GM12892 (cell line): Measurements from ENCODE around the gene CLEC4E.
"Not testable (repeated sequence)": the region's sequence is repeated elsewhere in the genome, so short reads cannot be mapped to it uniquely, and the experiment has no call there.

Source experiments
- DNase-seq: peaks from one replicate; pipeline ENCODE4 v3.0.0; 2011; ENCODE audit not compliant: insufficient read length
- FAIRE-seq: peaks from 2 replicates; lab custom pipeline; 2011; peaks lifted over from hg19 to GRCh38; lab: Jason Lieb, UNC
- POLR2A ChIP-seq: IDR thresholded peaks from 2 replicates; pipeline ENCODE4 v1.6.1; 2011; ENCODE audit warnings: low read depth, low read length, control low read depth
- POLR2AphosphoS5 ChIP-seq: IDR thresholded peaks from 2 replicates; pipeline ENCODE4 v1.6.1; 2011; ENCODE audit warnings: low read depth, low read length, control low read depth
- TAF1 ChIP-seq: IDR thresholded peaks from 2 replicates; pipeline ENCODE4 v1.6.1; 2011; ENCODE audit warnings: low read depth, mild to moderate bottlenecking, control low read depth, low read length, borderline replicate concordance

The CLEC4E gene

GRCh38 chr12:8556531-8557097 lies 15.9 kb upstream of the CLEC4E start:
- DNase-seq (no peak), FAIRE-seq (peak; percentile 9)
- TF ChIP-seq POLR2AphosphoS5 (no peak), POLR2A (no peak), TAF1 (no peak)

DNA sequence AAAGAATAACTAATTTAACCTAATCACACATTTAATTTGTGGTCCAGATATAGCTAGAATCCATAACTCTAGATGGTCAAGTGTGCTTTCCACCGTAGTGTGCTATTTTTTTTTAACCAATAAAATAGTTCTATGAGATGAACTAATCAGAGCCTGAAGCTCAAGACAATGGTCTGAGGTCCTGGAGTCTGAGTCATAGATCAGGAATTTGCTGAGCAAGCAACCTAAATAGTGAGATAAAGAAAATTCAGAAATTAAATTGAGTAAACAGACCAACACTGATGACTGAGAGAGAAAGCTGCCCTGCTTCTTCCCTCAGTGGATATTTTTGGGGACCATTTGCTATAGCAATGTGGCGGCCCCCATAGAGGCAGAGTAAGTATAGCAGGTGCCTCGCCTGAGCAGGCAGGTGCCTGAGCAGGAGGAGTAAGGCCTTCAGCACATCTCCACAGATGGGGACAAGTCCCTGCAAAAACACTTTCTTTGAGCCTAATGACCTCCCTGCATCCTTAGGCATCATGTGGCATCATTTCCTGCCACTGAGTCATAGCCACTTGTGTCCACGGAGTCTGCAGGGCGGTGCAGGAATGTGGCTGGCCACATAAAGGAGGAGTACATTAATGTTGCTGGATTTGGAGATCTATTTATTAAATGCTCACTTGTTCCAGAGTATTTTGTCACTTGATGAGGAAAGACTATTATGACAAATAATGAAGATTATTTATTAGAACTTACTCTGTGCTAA lies 13.9 kb upstream of the CLEC4E start:
- TF ChIP-seq POLR2A (no peak), POLR2AphosphoS5 (no peak), TAF1 (no peak)
- FAIRE-seq (no peak), DNase-seq (no peak)

DNA sequence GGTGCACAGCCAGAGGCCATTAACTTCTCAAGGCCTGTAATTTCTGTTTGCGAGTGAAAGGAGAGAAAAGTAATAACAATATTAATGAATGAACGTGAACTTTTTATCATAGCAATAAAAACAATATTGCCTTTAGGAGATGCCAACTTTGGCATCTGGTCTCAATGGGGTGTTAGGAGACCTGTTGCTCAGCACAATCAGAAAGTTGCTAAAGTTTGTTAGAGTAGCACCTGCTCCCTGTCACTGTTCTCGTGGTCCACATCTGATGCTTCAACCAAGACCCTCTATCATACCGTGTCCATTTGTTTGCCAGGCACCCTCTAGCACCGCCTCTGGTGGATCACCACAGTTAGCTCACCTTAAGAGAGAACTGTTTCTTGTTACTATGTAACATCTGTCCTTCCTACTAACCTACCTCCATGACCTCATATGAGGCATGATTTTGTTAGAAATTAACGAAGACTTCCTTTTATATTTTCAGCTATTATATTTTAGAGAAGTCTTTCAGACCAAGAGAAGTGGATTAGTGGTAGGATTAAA lies 12.5 kb upstream of the CLEC4E start:
- FAIRE-seq, result peak; percentile 38

DNA sequence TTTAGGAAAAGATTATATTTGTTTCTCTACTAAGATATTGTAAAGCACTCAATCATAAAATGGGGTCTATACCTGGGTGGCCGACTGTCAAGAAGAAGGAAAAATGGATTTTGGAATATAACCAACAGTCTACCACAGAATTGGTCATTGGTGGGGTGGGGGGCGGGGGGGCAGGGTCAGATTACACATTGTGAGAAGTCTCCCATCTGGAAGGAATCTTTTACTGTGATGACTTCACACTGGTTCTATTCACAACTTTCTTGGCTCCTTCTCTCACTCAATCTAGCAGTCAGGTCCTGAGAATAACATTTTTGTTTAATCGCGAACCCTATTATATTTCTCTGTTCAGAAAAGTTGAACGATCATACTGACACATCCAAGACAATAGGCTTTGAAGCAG lies 8.7 kb upstream of the CLEC4E start:
- no peak for DNase-seq
- FAIRE-seq, result no peak
- TF ChIP-seq TAF1 (no peak), POLR2A (no peak), POLR2AphosphoS5 (no peak)

More for the DNA sequence above, 12.5 kb upstream of the CLEC4E start:
- TF ChIP-seq POLR2A, result no peak
- no peak for TF ChIP-seq TAF1
- no peak for TF ChIP-seq POLR2AphosphoS5
- DNase-seq, result no peak

- FAIRE-seq (no peak), DNase-seq (no peak)
- TF ChIP-seq TAF1 (no peak), POLR2A (no peak), POLR2AphosphoS5 (no peak)
Observed at GRCh38 chr12:8548192-8548591, 7.5 kb upstream of the CLEC4E start.

DNA sequence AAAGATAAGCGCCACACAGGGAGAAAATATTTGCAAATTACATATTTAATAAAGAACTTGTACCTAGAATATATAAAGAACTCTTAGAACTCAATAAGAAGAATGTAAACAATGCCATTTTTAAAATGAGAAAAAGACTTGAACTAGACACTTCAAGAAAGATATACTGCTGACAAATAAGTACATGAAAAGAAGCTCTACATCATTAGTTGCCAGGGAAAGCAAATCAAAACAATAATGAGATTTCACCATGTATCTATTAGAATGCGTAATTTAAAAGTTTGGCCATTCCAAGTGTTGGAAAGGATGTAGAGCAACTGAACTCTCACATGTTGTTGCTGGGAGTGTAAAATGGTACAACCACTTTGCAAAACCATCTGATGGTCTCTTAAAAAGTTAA lies 6.9 kb upstream of the CLEC4E start:
- no peak for FAIRE-seq
- TF ChIP-seq POLR2A (no peak), TAF1 (no peak)

DNA sequence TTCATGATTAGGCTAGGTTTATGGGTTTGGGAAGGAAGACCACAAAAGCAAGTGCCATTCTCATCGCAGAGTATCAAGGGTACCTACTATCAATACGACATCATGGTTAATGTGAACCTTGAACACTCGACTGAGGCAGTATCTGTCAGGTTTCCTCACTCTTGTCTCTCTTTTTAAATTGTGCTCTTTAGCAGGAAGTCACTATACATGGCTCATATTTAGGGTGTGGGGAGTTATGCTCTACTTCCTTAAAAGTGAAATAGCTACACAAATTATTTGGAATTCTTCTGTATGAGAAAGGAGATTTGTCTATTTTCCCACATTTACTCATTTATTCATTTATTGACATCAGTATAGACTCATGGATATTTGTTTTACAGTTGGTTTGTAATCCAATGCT lies 5.9 kb upstream of the CLEC4E start:
- no peak for FAIRE-seq
- no peak for DNase-seq
- TF ChIP-seq POLR2AphosphoS5, result no peak
- no peak for TF ChIP-seq TAF1
- no peak for TF ChIP-seq POLR2A

More for the DNA sequence above, 6.9 kb upstream of the CLEC4E start:
- no peak for DNase-seq

DNA sequence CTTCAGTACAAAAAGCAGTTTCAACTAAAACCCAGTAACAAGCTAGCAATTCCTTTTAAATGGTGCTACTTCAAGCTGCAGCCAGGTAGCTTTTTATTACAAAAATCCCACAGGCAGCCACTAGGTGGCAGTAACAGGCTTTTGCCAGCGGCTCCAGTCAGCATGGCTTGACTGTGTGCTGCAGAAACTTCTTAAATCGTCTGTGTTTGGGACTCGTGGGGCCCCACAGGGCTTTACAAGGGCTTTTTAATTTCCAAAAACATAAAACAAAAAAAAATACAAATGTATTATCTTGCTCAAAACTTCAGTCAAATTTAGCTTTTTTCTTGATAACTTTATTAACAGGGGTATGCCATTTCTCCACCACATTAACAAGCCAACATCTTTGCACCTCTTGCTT lies 3.6 kb upstream of the CLEC4E start:
- TF ChIP-seq TAF1 (no peak), POLR2AphosphoS5 (no peak)
- FAIRE-seq, result peak; percentile 90
- peak; percentile 41 for DNase-seq

DNA sequence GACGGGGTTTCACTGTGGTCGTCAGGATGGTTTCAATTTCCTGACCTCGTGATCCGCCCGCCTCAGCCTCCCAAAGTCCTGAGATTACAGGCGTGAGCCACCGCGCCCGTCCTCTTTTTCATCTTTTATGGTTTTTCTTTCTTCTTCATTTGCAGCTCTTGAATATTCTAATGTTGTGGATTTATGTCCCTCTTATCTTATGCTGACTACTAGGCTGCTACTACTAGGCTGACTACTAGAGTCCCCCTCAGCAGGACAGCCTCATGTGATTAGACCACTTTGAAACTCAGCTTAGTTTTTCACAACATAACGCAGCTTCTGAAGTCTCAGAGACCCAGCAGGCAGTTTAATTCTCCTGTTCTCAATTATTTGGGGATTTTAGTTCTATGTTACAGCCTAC lies 857 bp upstream of the CLEC4E start:
- TF ChIP-seq POLR2AphosphoS5, result no peak
- no peak for TF ChIP-seq POLR2A
- no peak for TF ChIP-seq TAF1
- DNase-seq (no peak), FAIRE-seq (no peak)

DNA sequence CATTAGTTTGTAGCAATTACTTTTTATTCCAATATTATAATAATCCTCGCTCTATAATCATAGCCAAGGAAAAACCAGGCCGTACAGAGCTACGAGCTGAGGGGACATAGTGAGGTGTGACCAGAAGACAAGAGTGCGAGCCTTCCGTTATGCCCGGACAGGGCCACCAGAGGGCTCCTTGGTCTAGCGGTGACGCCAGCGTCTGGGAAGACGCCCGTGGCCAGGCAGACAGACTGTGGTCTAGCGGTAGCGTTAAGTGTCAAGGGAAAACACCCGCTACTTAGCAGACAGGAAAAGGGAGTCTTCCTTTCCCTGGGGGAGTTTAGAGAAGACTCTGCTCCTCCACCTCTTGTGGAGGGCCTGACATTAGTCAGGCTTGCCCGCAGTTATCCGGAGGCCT lies 2.9 kb downstream of the CLEC4E start:
- not testable (repeated sequence) for DNase-seq
- peak; percentile 60 for FAIRE-seq

- DNase-seq (no peak), FAIRE-seq (no peak)
- TF ChIP-seq POLR2A (no peak), TAF1 (no peak), POLR2AphosphoS5 (no peak)
Observed at GRCh38 chr12:8532045-8532444, 8.7 kb downstream of the CLEC4E start.

DNA sequence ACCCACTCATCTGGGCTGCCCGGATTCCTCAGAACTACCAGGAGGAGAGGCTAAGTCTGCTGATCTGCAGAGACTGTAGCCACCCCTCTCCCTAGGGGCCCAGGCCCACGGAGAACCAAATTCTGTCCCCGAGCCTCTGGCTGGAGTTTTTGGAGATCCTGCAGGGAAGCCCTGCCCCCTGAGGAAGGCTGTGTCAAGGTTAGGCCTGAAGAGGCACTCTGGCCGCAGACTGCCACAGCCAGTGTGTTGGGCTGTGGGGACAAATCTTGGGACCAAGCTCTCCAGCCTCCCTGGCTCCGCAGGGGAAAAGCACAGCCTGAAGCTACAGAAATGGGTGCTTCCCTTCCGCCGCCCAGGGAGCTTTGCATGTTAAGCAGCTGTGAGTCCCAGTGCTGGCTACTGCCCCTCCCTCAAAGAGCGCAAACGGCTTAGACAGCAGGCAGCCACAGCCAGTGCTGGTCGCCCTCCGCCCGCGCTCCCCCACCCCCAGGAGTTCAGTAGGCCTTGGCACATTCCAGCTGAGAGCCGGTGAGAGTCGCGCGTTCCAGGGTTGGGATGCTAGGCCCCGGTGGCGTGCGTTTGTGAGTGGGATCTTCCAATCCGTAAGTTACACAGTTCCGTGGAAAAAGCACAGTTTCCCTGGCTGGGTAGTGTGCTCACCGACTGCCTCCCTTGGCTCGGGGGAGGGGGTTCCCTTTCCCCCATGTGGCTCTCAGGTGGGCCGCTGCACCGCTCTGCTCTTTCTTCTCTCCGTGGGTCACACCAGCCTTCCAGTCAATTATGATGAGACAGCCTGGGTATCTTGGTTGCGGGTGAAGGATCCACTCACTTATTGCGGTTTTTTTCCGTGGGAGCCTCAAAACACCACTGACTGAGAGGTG lies 13.2 kb downstream of the CLEC4E start:
- FAIRE-seq (no peak), DNase-seq (no peak)
- TF ChIP-seq POLR2AphosphoS5 (no peak), POLR2A (no peak), TAF1 (no peak)
